ENCODE data around the gene LRSAM1.

LRSAM1 gene

DNA sequence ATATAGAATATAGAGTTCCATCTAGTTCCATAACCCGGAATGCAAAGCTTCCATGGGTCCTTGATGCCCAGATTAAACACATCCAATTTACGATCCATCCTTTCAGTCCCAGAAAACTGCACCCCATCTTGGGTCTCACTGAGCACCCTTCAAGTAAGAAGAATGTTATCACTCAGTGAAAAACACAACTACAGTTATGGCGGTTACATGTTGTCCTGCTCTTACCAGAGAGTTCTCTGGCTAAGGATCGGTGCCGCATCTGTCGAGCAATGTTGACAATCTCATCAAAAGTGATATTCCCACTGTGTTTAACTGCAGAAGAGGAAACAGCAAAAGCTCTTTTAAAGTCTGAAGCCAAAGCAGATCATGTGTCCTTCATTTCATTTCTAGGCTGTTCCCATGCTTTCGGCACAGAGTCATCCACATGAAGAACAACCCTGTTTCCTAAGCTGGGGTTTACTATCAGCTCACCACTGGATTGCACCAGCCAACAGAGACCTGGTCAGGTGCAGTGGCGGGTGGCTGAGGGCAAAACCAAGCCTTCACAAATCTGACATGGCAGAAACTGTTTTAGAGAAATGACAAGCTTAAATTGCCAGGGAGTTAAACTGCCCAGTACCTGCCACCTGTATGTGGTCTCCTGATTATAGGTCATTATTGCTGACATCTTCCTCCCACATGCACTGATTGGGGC, 3.1 kb upstream of the LRSAM1 start:
- no peak for TF ChIP-seq POLR2AphosphoS5 (IDR thresholded peaks at IDR 0.05; ENCODE audit: borderline replicate concordance, low read depth, low read length)
- TF ChIP-seq FOXP2 (optimal IDR thresholded peaks at IDR 0.05; ENCODE audit: control extremely low read depth, extremely low read length, insufficient read depth) = no peak
- no peak for TF ChIP-seq EZH2 (IDR thresholded peaks at IDR 0.05)
- DNase-seq (ENCODE audit: low read depth, low spot score) = no peak
- peak overlapping the region; percentile 97 for H3K27ac ChIP-seq
- 0 out of 2 replicates have a peak, but pooled peaks cover 4% of the 10 kb centered on the region for H3K9me3 ChIP-seq (ENCODE audit: low read depth, low read length)
- H3K36me3 ChIP-seq (ENCODE audit: insufficient read depth, low read length) = peaks cover 72% of the 10 kb centered on the region
- H3K4me3 ChIP-seq = peak overlapping the region; percentile 98
- peak overlapping the region; percentile 100 for H3K9ac ChIP-seq (ENCODE audit: insufficient read length)

DNA sequence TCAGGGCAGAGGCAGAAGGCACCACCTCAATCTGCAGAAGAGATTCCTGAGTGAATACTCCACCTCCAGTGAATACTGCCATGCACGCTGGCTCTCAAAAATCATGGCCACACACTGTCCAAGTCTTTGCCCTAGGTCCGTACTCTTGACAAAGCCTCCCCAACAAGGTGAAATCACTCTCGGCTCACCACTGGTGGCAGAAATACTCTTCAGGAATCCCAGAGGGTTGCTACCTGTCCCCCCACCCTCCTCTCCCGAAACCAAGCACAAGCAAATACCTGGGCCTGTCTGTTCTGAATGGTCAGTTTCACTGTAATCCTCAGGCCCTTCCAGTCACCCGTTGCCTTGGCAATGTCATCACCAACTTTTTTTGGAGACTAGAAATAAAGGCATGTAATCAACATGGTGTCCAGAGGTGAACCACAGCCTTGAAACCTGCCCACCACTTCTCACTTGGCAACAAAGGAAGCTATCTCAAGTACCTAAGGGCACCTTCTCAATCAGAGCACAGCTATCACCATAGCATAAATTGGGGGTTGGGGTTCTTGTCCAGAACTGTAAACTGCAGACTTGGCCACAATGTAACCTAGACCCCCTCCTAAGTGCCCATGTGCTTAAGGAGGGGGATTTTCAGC, 1.9 kb upstream of the LRSAM1 start:
- peak overlapping the region; percentile 98 for H3K4me3 ChIP-seq
- H3K27ac ChIP-seq = peak overlapping the region; percentile 97
- TF ChIP-seq POLR2AphosphoS5 (IDR thresholded peaks at IDR 0.05; ENCODE audit: borderline replicate concordance, low read depth, low read length) (no peak; the same call in 1 of the 2 replicates), FOXP2 (optimal IDR thresholded peaks at IDR 0.05; ENCODE audit: control extremely low read depth, extremely low read length, insufficient read depth) (no peak), EZH2 (IDR thresholded peaks at IDR 0.05) (no peak)
- peak overlapping the region; percentile 100 for H3K9ac ChIP-seq (ENCODE audit: insufficient read length)
- no peak for DNase-seq (ENCODE audit: low read depth, low spot score)
- H3K9me3 ChIP-seq (ENCODE audit: low read depth, low read length) = no peaks in the 10 kb centered on the region
- H3K36me3 ChIP-seq (ENCODE audit: insufficient read depth, low read length) = peaks cover 65% of the 10 kb centered on the region

DNA sequence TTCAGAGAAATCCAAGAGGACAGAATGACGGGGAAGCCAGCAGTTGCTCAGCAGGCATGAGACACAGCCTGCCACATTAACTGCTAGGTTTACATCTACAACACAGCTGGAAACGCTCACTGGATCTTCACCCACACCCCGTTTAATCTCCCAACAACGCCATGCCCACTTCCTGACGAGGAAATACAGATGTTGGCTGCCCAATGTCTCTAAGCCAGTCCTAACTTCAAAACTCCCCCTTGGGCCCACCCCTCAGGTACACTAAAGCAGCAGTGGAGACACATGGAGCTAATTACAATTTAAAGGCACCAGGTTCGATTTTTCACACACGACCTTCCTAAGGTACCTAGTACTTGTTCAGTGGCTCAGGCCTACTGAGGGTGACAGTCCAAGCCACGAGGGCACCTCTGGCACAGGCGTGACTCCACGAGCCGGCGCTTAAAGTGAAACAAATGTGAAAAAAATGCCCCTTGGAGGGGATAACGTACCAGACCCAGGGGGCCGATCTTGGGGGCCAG, 1.0 kb upstream of the LRSAM1 start:
- H3K9me3 ChIP-seq (ENCODE audit: low read depth, low read length) = no peaks in the 10 kb centered on the region
- peaks cover 57% of the 10 kb centered on the region for H3K36me3 ChIP-seq (ENCODE audit: insufficient read depth, low read length)
- peak overlapping the region; percentile 97 for H3K27ac ChIP-seq
- H3K4me3 ChIP-seq = peak overlapping the region; percentile 98
- no peak for DNase-seq (ENCODE audit: low read depth, low spot score)
- H3K9ac ChIP-seq (ENCODE audit: insufficient read length) = peak overlapping the region; percentile 100
- TF ChIP-seq POLR2AphosphoS5 (IDR thresholded peaks at IDR 0.05; ENCODE audit: borderline replicate concordance, low read depth, low read length) (no peak; the same call in 1 of the 2 replicates), FOXP2 (optimal IDR thresholded peaks at IDR 0.05; ENCODE audit: control extremely low read depth, extremely low read length, insufficient read depth) (no peak)

DNA sequence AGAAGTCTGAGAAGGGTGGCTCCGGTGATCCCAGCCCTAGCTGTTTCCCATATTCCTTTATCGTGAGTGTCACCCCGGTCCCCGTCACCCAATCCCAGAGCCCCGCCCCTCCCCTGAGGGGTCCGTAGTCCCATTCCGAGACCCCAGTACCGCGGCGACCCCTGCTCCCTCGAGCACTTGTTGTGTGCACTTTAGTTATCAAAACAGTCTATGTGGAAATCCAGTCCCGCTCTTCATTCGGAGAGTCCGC, 223 bp downstream of the LRSAM1 start:
- Histone ChIP-seq H3K9ac (ENCODE audit: insufficient read length) (peak overlapping the region; percentile 87), H3K36me3 (ENCODE audit: insufficient read depth, low read length) (peaks cover 45% of the 10 kb centered on the region), H3K4me3 (peak overlapping the region; percentile 98), H3K9me3 (ENCODE audit: low read depth, low read length) (no peaks in the 10 kb centered on the region), H3K27ac (peak overlapping the region; percentile 54; the same call in 1 of the 2 replicates)
- no peak for TF ChIP-seq POLR2AphosphoS5 (IDR thresholded peaks at IDR 0.05; ENCODE audit: borderline replicate concordance, low read depth, low read length)
- TF ChIP-seq FOXP2 (optimal IDR thresholded peaks at IDR 0.05; ENCODE audit: control extremely low read depth, extremely low read length, insufficient read depth) = no peak
- no peak for TF ChIP-seq EZH2 (IDR thresholded peaks at IDR 0.05)
- no peak for DNase-seq (ENCODE audit: low read depth, low spot score)

DNA sequence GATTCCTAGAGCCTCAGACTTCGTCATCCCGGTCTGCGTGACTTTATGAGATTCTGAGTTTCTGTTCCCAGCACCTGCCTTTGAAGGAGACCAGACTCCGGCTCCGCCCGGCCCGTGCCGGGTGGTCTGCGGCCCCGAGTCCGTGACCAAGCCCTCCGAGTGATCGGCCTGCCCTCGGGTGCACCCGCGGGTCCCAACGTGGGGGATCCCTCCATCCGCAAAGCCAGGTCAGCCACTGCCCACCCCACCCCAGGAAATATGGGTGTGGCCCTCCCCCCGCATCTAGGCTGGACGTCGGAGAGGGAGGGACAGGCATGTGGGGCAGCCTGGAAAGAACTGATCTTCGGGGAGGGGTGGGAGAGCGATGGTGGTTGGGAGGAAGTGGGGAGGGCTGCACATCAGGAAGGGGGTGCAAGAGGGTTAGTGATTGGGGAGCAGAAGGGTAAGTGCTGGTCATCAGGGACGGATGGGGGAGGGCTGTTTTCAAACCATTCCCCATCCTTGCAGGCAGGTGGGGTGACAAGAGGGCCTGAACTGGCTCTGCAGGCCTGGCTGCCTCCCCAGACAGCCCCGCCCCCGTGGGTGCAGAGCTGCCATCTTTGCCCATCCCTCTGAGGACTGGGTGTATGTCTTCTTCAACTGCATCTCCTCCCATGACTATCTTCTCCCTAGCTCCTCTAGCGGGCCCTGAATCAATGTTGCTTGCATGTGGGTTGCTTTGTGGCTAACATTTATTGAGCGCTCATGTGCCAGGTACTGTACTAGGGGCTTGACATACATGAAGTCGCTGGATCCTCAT, 747 bp downstream of the LRSAM1 start:
- DNase-seq (ENCODE audit: low read depth, low spot score) = no peak
- no peak for TF ChIP-seq EZH2 (IDR thresholded peaks at IDR 0.05)
- no peak for TF ChIP-seq POLR2AphosphoS5 (IDR thresholded peaks at IDR 0.05; ENCODE audit: borderline replicate concordance, low read depth, low read length)
- TF ChIP-seq FOXP2 (optimal IDR thresholded peaks at IDR 0.05; ENCODE audit: control extremely low read depth, extremely low read length, insufficient read depth) = no peak
- Histone ChIP-seq H3K4me3 (peak overlapping the region; percentile 98), H3K9me3 (ENCODE audit: low read depth, low read length) (no peaks in the 10 kb centered on the region), H3K27ac (peak overlapping the region; percentile 54; the same call in 1 of the 2 replicates), H3K36me3 (ENCODE audit: insufficient read depth, low read length) (peaks cover 41% of the 10 kb centered on the region), H3K9ac (ENCODE audit: insufficient read length) (peak overlapping the region; percentile 87)

DNA sequence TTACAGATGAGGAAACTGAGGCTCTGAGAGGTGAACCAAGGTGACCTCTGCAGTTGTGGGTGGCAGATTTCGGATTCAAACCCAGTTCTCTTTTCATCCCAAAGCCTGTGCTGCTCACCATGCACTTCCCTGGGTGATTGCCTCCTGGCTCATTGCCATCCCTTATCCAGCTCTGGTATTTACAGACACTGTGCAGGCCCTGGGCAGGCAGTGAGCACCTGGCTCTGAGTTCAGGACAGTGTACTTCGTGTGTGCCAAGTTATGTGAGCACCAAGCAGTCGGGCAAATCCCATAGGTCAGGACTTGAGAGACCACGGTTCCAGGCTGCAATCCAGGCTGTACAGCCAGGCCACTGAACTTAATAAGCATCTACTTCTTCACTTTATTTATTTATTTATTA, 1.4 kb downstream of the LRSAM1 start:
- Histone ChIP-seq H3K27ac (no peak overlapping the region), H3K36me3 (ENCODE audit: insufficient read depth, low read length) (peaks cover 37% of the 10 kb centered on the region), H3K4me3 (peak overlapping the region; percentile 98), H3K9me3 (ENCODE audit: low read depth, low read length) (no peaks in the 10 kb centered on the region), H3K9ac (ENCODE audit: insufficient read length) (no peak overlapping the region)
- TF ChIP-seq EZH2 (IDR thresholded peaks at IDR 0.05) = no peak
- no peak for TF ChIP-seq FOXP2 (optimal IDR thresholded peaks at IDR 0.05; ENCODE audit: control extremely low read depth, extremely low read length, insufficient read depth)
- TF ChIP-seq POLR2AphosphoS5 (IDR thresholded peaks at IDR 0.05; ENCODE audit: borderline replicate concordance, low read depth, low read length) = no peak
- DNase-seq (ENCODE audit: low read depth, low spot score) = no peak

DNA sequence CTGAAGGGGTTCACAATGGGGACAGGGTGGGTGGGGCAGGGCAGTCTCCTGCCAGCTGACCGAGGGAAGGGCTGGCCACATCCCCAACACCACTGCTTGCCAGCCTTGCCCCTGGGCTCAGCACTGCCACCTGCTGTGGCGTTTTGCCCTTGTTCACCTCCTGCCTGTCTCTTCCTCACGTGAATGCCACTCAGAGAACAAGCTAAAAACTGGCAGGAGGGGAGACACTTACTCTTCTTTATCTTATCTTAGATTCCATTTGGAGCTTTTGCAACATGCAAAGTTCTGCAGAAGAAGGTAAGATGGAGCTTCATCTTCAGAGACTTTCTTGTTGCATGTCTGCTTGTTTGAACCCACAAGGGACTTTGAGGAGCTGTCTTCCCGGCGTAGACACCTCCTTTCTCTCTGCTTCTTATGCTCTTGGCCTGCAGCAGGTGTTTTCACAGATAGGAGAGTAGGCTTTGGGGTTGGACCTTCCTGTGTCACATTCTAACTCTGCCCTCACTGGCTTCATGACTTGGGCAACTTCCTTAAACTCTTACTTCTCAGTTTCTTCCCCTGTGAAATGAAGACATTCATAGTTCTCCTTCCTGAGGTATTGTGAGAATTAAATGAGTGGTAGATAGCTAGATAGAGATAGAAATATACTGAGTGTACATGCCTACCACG, 4.1 kb downstream of the LRSAM1 start:
- TF ChIP-seq POLR2AphosphoS5 (IDR thresholded peaks at IDR 0.05; ENCODE audit: borderline replicate concordance, low read depth, low read length) = no peak
- no peak for TF ChIP-seq EZH2 (IDR thresholded peaks at IDR 0.05)
- TF ChIP-seq FOXP2 (optimal IDR thresholded peaks at IDR 0.05; ENCODE audit: control extremely low read depth, extremely low read length, insufficient read depth) = no peak
- Histone ChIP-seq H3K9ac (ENCODE audit: insufficient read length) (no peak overlapping the region), H3K9me3 (ENCODE audit: low read depth, low read length) (no peaks in the 10 kb centered on the region), H3K36me3 (ENCODE audit: insufficient read depth, low read length) (peaks cover 9% of the 10 kb centered on the region), H3K4me3 (no peak overlapping the region), H3K27ac (no peak overlapping the region)
- DNase-seq (ENCODE audit: low read depth, low spot score) = no peak

All from SK-N-MC (cell line).